LNCaP clone FGC (cell line): Measurements from ENCODE around the gene SLC25A14.
A peak's percentile ranks its signal among the peaks of the same experiment; 100 is the strongest.

ENCODE experiments used
- DNase-seq: peaks from one replicate; pipeline ENCODE4 v3.0.0-alpha.2; 2011; ENCODE audit warnings: low read depth
- H3K4me3 ChIP-seq: 2 replicates; pipeline ENCODE4 v1.5.1; 2011; ENCODE audit warnings: mild to moderate bottlenecking, low read depth, low read length, control low read depth
- TF ChIP-seq, protein P1 (sequence below): IDR thresholded peaks from 2 replicates; pipeline ENCODE4 v1.5.1; 2012; ENCODE audit warnings: mild to moderate bottlenecking; ENCODE audit not compliant: control insufficient read depth, insufficient read depth; ENCODE audit errors: extremely low read depth

Gene SLC25A14, protein sequence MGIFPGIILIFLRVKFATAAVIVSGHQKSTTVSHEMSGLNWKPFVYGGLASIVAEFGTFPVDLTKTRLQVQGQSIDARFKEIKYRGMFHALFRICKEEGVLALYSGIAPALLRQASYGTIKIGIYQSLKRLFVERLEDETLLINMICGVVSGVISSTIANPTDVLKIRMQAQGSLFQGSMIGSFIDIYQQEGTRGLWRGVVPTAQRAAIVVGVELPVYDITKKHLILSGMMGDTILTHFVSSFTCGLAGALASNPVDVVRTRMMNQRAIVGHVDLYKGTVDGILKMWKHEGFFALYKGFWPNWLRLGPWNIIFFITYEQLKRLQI

DNA sequence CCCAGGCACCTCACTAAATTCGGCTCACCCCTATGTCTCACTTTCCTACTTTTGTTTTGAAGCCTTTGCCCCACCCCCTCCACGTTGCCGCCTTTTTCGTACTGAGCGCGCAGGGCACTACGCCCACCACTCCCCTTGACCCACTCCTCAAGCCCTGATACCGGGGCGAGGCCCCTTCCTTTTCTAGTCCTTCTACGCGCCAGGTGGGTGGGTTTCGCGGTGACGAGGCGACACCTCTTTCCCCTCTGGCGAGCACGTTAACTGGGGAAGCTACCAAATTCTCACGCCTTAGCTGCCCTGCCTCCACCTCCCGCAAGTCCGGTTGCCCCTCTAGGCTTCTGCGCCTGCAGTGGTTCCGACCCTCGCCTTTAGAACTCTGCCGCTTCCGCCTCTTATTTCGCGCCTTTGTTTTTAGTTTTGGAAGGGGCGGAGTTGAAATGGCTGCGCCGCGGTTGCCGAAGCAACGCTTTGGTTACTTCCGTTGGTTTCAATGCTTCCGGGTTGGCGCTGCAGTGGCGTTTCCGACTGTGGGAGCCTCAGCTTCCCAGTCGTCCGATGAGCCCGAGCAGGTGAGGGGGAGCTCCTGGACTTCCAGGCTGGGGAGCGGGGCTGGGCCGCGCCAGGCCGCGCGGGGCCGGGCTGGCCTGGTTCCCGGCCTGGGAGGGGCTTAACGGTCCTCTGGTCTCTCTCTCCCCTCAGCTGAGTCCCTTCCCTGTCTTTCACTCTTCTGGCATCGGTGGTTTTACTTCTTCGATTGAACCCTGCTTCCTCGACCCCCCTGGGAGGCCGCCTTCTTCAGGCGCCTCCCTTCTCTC, at the start of gene SLC25A14:
Gene SLC25A14, plus strand, starts transcription at position 512 of the 815 bp plus-strand sequence. CDS start 360 bp downstream, outside the sequence.
- TF ChIP-seq, protein P1, sequence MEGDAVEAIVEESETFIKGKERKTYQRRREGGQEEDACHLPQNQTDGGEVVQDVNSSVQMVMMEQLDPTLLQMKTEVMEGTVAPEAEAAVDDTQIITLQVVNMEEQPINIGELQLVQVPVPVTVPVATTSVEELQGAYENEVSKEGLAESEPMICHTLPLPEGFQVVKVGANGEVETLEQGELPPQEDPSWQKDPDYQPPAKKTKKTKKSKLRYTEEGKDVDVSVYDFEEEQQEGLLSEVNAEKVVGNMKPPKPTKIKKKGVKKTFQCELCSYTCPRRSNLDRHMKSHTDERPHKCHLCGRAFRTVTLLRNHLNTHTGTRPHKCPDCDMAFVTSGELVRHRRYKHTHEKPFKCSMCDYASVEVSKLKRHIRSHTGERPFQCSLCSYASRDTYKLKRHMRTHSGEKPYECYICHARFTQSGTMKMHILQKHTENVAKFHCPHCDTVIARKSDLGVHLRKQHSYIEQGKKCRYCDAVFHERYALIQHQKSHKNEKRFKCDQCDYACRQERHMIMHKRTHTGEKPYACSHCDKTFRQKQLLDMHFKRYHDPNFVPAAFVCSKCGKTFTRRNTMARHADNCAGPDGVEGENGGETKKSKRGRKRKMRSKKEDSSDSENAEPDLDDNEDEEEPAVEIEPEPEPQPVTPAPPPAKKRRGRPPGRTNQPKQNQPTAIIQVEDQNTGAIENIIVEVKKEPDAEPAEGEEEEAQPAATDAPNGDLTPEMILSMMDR = no peak
- peak; percentile 46 for DNase-seq
- peak within 1 kb of the TSS; percentile 76 for H3K4me3 ChIP-seq

DNA sequence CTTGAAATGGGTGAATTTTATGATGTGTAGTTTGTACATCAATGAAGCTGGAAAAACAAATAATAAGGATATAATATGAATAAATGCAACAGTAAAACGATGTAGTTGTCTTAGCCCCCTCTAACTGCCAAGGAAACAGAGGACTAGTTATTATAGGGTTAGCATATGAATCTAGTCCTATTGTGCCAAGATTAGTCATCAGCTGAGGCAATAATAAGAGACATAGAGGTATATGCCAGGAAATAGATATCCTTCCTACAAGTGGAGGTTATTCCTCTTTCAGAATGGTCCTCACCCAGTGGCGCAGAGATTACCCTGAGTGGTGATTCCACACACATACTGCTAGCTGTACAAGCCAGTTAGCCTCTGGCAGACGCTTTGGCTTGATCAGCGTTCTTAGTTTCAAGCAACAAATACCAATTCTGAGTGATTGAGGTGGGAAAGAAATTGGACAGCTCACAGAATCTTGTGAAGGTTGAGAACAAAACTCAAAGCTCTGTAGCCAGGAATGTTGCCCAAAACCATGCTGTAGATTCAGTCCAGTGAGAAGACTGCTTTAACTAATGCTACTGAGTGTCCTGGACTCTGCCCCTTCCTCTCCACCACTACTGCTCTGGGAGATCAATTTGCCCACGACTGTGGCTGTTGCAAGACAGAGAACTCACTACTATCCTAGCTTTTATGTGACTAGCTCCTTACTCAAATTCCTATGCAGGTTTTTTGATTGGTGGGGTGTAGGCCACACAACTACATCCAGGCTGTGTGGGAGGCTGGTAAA, 44.0 kb upstream of the SLC25A14 start:
- TF ChIP-seq, protein P1 = no peak
- no peak overlapping the region for H3K4me3 ChIP-seq
- no peak for DNase-seq

DNA sequence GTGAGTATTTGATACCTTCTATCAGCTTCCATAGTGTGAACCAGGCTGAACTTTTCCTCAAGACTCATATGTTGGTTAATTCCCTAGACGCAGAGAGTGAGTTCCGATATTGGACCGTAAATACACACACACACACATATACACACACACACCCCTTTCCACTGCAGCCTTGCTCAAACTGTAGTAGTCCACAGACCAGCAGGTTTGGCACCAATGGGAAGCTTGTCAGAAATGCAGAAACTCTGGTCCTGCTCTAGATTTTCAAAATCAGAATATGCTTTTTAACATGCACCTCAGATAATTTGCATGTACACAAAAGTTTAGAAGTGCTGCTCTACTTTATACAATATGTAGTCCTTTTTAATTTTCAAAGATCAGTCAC, 43.4 kb upstream of the SLC25A14 start:
- TF ChIP-seq, protein P1 = no peak
- no peak overlapping the region for H3K4me3 ChIP-seq
- DNase-seq = no peak

DNA sequence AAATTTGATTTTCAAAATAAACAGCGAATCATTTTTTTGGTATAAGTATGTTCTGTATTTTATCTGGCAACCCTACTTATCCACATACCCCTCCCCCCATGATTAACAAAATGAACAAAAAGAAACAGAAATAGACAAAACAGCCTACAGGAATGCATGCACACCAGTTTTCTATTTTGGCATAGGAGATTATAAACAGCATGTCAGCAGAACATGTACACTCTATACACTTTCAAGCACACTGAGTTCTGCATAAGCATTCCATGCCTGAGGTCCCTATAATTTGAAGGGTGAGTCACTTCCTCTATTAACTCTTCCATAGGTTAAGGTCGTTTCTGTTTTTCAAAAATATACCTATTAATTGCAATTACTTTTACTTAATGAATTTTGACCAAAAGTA, 43.0 kb upstream of the SLC25A14 start:
- H3K4me3 ChIP-seq = no peak overlapping the region
- DNase-seq = no peak
- TF ChIP-seq, protein P1 = no peak

DNA sequence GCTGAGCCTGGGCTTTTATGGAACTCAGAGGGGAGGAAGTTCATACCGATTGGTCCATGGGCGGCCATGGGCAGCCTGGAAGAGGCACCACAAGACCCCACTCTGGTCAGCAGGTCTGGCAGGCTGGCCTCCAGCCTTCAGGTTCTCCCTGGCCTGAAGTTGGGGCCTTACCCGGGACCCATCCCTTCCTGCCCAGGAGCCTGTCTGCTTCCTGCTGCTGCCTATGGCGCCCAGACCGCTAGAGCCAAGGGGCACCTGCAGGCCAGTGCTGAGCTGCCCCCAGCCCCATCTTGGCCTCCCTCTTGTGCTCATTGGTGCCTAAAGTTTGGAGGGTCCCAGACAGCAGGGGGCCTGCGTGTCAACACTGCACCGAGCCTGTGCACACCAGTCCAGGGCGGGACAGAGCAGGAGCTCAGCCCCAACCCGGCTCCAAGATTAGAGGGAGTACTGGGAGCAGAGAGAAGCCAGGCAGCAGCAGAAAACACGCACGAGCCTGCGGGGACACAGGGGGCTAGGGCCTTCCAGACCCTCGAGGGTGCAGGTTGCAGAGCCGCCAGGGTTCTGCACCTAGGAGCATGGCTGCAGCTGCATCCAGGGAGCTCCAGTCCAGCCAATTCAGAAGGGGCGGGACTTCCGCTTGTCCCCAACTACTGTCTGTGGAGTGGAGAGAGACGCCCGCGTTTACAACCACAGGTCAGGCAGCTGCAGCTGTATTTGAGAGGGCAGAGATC, 40.3 kb upstream of the SLC25A14 start:
- no peak for DNase-seq
- TF ChIP-seq, protein P1 = no peak
- H3K4me3 ChIP-seq = no peak overlapping the region

DNA sequence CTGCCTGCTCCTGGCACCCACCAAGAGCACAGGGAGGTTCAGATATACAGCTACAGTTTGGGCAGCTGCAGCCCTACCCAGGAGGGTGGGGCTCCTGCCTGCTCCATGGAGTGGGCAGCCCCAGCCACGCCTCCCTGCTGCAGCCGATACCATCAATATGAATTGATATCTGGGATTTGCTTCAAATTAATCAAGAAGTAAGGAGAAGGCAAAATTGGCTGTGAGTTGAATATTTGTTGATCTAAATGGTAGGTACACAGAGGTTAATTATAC, 39.8 kb upstream of the SLC25A14 start:
- no peak for DNase-seq
- H3K4me3 ChIP-seq = no peak overlapping the region
- TF ChIP-seq, protein P1 = no peak
